Activated T-cell treated with anti-CD3 and anti-CD28 coated beads for 1 hour (primary cell): ENCODE measurements around the gene MFRP.

Experiments
- DNase-seq: peaks from one replicate; pipeline ENCODE4 v3.0.0-alpha.2; 2020; ENCODE audit warnings: low read depth

MFRP gene

DNA sequence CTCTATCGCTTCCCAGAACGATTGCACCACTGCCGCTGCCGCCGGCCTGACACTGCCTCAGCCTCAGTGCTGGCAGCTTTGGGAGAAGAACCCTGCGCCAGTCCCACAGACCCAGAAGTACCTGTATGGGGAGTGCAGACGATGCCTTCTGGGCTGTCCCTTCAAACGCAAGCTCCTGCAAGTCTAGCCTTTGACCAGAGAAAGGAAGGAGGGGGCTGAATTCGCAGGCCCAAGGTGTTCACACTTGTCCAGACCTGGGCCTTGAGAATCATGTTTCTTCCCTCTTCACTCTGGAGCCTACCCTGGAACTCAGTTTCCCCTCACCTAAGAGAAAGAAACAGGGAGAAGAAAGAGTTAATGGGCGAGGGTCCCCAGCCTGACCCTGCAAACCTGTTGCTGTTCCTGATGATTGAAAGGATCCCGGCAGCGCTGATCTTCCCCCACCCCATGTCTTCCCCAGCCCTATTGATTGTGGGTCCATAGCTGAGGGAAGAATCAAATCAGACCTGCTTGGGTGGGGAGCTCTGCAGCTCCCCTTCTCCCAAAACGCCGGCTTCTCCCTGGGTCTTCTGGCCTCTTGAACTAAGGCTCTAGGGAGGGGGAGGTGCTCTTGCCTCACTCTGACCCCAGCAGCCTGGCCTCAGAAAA lies 28.8 kb downstream of the MFRP start:
- no peak for DNase-seq

DNA sequence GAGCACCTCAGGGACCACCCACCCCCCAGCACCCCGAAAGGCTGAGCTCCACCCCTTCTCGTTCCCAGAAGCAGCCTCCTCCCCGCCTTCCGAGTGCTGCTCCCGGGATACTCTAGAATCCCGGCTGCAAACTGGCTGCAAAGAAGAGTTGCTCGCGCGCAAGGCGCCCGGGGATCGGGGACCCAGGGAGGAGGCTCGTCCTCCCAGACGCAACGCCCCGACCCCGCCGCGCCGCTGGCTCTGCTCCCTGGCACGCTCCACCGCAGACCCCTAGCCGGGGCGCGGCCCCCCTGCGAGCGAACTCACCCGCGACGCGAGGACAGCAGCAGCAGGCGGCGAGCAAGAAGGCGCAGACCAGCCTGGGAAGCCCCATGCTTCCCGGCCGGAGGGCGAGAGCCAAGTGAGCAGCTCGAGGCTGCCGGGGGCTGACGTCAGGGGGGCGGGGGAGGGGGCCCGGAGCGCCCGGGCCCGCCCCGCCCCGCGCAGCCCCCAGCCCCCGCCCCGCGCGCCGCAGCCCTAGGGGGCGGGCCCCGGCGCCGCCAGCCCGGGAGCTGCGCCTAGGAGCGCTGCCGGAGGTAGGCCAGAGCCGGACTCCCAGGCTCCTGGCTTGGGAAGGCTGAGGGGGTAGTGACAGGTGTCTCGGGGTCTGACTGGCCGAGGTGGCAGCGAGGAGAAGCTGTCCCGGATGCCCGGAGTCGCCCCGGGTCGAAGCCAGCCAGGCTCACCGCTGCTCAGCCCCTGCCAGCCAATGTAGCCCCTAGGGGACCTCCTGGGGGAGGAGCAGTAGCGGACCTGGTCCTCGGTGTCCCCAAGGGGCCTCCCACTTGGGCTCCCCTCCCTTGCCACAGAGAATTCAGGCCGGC lies 29.5 kb downstream of the MFRP start, which contains the start of gene MCAM:
Gene MCAM, minus strand, starts transcription at position 402 of the 863 bp plus-strand sequence. Its CDS starts 29 bp downstream, at position 373.
- no peak for DNase-seq

DNA sequence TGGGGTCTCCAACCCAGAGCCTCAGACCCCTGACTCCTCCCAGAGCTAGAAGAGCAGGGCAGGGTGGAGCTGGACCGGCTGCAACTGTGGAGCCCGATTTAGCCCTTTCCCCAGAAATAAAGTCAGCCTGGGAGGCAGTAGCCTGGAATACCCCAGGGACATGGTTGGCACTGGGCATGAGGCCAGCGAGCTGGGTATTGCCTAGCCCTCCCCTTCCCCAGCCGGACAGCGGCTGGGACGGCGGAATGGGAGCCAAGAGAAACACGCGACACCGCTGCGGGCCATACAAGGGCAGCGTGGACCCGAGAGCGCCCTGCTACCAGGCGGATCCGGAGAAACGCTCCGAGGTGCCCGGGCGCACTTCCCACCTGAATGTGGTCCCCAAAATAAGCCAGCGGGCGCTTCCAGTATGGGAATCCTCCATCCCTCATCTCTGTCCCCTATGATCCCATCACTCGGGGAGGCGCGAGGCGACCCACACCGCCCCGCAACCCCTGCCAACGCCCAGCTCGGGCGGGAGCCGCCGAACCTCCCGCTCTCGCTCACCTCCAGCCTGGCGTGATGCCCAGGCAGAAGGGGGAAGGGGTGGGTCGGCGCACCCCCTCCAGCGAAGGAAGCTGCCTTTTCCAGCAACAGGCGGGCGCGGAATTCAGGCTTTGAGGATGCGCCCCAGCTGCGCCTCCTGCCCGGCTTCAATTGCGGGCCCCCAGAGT lies 30.3 kb downstream of the MFRP start:
- no peak for DNase-seq

DNA sequence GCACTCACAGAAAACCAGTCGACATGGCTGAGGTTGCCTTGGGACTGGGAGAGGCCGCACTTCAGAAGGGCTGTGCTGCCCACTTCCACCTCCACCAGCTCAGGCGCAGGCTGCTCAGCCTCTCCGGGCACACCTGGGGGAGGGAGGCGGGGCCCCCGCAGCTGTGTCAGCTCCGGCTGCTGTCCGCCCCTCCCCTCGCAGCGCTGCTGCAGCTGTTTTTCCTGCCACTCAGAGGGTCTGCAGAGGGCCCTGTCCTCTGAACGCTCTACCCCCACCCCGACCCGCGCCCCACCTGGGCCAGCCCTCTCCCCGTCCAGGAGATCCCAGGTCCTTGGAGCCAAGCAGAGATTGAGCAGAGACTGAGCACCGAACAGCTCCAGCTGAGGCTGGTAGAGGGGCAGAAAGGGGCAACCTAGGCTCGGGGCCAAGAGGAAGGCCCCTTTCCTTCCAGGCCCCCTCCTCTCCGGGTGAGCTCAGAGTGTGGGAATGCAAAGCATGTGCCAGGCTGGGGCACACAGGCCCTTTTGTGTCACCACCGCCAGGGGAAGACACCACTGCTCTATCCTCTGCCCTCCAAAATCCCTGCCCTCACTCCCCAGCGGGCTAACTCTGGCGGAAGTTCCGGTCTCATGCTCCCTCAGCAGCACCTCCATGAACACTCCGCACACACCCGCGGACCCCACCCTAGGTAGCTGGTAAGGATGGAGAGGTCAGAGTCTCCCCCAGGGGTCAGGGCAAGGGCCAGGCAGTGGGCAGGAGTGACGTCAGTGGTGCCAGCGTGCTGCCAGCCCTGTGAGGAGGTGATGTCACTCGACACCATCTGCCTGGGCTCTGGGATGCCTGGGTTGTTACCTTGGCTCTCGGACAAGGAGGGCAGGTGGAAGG lies 31.1 kb downstream of the MFRP start:
- peak; percentile 38 for DNase-seq

DNA sequence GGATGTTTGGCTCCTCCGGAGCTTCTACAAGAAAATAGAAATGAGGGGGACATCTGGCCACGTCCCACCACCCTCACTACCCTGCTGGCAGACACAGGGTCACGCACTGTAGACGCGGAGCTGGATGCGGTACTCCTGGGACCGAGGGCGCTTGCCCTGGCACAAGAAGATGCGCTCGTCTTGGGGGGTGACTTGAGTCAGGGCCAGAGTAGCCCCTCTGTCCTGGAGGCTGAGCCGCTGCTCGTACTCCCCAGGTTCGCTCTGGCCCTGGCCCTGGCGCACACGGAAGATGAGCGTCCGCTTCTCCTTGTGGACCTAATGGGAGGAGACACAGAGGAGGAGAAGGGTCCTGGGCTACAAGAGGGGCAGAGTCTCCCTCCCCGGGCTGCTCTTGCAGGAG lies 31.8 kb downstream of the MFRP start:
- DNase-seq = no peak

DNA sequence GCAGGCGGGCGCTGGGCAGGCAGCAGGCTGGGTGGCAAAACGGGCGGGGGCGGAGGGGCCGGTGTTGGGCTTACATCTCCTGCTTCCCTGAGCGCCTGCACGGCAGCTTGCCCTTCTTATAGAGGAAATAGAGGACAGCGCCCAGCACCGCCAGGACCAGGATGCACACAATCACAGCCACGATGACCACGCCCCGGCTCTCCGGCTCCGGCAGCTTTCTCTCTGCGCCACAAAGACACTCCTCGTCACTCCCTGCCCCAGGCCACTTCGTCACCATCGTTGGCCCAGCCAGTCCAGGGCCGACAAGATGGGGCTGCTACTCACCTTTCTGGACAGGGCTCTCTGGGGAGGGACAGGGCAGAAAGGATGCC lies 35.8 kb downstream of the MFRP start:
- no peak for DNase-seq

DNA sequence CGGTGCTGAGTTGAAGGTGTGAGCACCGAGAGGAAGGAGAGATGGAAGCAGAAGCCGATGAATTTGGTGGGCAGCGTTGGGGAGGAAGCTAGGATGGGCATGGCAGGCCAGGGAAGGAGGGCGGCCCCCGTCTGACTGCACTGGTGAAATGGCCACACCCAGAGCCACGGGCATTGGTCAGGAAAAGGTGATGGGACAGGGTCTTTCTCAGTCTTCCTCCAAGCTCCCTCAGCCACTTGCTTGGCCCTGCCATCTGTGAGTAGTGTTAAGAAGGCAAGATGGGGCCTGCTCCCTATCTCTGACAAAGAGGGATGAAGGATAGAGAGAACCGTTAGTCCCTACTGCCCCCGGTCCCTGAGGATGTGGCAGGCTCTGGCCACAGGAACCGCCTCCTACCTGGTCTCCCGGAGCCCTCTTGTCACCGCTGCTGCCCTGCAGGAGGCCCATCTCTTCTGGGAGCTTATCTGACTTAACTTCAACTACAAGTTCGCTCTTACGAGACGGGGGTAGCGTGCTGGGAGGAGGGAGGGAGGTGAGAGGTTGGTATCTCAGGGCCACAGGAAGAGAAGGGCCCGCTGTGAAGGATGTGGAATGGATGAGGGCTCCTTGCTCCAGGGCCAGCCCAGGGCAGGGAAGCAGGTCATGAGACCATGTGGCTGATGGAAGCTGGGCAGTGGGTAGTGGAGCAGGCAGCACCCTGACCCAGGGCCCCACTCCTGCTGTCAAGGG lies 36.4 kb downstream of the MFRP start:
- no peak for DNase-seq

DNA sequence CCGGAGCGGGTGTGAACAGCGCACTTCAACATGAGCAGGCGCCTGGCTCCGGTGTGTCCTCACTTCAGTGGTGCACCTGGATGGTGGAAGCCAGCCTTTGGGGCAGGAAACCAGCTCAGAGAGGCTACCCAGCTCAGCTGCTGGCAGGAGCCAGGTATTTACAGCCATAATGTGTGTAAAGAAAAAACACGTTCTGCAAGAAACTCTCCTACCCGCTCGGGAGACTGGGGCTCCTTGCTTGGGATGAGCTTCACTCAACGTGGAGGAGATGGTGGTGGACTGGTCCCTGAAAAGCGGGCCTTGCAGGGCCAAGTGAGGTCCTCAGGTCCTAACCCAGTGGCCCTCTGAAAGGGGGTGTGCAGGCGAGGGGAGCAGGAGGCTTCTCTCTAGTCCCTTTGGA lies 37.1 kb downstream of the MFRP start:
- no peak for DNase-seq

DNA sequence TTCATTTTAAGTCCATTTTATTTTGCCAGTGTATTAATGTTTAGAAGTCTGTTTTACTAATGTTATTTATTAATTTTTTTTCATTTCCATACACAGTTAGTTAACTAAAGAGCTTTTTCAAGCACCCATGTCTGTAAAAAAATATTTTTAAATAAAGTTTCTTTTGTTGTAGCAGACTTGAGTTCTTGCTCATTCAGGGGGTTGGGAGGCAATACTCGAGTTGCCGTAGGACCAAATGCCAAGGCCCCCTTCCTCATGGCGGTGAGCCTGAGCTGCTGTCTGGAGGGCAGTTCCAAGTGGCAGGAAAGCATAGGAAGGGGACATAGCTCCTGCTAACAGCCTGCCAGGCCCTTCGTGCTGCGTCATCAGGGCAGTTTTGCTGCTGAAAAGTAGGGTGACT lies 38.5 kb downstream of the MFRP start:
- DNase-seq = no peak

DNA sequence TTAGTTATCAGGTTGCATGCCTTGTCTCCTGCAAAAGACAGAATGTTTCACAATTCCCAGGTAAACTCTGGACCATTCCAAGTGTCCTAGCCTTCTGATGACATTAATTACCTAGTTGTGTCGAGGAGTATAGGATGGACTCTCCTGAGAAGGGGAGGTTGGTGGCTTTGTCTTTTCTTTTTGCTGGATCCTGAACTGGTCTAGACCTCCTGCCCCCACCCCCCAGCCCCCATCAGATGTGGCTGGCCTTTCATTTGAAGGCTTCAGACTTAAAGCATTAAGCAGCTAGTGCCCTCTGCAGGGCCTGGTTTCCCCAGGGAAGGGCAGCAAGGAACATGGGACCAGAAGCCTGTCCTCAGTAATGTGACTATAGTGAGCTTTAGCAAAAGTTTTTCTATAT lies 39.3 kb downstream of the MFRP start:
- DNase-seq = no peak

DNA sequence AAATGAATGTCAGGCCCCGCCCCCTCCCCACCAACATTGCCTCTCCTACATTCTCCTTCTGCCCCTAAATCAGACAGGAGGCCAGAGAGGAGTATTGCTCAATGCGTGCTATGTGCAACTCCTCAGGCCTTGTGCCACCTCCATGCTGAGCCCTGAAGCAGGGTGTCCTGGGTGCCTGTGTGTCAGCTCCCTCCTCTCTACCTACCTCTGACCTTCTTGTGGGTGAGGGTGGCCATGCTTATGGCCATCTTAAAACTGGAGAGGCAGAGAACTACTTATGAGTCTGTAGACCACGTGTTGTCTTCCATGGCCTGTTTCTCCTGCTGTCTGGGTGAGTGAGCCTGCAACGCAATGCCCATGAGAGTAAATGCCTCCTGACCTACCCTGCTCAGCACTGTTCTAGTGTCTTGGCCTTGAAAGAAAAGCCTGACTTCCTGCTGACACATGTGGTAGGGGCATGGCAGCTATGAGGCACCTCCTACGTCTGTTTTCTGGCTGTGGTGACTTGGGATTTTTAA lies 40.1 kb downstream of the MFRP start:
- DNase-seq = no peak

DNA sequence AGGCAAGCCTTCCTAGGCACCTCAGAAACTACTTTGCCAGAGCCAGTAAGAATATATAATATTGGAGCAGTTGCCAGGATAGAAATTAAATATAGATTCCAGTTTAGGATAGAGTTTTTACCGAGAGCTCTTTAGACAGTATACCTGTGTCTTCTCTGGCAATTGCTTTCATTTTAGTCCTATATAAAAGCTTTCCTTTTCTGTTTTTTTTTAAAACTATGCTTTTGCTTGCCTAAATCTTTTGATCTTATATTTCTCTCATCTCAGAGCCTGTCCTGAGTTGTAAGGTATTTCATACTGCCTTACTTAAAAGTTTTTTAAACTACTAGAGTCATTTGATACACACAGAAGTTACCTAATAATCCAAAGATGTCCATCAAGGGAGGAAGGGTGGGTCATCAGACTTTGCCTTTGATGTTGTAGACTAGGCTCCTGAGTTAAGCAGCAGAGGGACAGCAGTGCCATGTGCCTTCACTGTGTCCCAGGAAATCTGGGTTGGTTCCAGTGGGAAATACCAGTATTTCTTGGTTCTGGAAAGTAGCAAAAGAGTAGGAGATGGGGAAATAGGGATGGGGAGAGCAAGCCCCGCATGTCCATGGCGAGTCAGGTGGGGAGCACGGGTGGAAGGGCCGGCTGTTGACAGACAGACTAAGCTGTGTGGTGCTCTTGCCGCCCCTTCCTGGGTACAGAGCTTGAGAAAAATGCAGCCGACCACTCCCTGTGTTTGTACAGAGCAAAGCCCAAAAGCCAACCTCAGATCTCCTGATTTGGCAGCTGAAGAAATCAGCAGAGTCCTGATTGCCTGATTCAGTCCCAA lies 40.7 kb downstream of the MFRP start:
- DNase-seq = no peak

DNA sequence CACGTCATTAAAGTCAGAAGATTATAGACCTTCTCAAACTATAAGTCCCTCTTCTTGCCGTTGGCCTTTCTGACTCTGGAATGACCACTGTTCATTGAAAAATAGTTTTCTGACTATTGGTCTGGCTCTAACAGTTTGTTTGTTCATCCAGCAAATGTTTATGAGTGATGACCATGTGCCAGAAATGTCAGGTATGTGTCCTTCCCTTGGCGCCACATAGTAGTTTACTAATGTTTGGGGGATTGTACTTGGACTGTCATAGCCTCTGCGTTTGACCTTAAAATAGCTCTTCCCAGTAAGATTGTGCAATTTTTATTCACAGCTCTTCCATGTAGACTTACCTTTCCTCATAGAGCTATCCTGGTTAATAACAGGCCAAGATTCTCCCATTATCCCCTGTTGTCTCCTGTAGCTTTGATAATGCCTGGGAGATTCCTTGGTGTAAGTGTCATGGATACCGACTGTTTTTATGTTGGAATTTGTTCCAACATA lies 43.2 kb downstream of the MFRP start:
- DNase-seq = no peak

DNA sequence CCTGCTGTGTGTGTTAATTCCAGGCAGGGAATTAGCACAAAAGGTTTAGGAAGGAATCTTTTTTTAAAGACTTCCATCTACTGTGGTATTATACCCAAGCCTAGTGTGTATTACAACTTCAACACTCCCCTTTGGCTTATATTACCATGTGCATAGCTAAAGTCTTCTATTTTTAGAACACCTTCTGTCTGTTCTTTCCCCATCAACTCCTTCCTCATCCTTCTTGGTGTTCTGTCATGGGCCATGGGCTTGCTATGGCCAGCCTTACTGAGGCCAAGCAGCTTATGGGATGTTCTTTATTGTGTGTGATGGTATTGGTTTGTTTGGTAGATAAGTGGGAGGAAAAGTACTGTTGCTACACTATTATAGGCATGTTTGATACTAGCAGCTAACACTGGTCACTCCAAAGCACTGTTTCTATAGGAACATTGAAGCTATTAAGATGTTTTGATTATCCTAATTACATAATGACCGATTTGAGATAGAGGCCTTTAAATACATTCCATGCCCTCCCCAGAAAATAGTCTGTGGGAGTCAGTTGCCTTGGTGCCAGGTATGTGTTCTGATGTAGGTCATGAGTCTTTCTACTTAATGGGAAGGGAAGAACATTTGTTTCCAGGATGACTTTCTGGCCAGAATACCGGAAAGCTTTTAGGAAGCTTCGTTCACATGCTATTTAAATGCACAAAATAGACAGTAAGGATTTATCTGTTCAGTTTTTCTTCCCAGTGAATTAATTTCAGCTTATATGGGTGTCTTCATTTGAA lies 46.1 kb downstream of the MFRP start:
- DNase-seq = no peak

DNA sequence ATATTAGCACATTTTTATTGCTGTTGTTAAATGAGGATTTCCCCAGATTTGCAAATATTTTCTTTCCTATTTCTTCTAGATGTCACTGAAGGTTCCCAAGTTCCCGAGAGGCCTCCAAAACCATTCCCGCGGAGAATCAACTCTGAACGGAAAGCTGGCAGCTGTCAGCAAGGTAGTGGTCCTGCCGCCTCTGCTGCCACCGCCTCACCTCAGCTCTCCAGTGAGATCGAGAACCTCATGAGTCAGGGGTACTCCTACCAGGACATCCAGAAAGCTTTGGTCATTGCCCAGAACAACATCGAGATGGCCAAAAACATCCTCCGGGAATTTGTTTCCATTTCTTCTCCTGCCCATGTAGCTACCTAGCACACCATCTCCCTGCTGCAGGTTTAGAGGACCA lies 47.1 kb downstream of the MFRP start:
- no peak for DNase-seq

DNA sequence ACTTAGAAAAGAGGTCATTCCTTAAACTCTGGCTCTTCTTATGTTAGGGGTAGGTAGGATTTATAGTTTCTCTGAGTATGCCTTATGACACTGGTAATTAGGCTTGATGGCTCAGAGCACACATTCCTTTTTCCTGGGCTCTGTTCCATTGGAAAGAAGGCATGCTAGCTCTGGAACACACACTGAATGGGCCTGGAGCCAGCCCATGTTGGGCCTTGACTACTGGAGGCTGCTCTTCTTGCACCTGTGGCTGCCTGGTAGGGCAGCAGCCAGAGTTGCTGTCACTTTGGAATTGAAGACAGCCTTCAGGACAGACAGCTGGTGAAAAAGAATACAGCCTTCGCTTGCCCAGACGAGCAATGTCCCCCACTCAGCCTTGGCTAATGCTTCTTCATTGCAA lies 47.8 kb downstream of the MFRP start:
- no peak for DNase-seq

DNA sequence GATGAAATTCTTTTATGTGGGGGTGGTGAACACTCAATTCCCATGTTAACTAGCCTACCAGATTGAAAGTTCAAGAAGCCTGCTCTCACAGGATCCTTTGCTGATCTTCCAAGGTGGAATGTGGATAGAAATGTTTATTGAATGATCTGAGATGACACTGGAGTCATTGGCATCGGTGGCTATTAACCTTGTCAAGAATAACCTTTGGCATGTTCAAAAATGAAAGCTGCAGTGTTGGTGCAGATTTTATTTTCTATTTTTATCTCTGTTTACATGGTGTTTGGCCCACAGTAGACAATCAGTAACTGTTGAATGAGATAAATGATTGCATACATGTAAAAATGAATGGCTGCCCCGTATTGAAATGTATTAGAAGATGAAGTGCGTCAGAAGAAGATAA lies 48.6 kb downstream of the MFRP start:
- no peak for DNase-seq

DNA sequence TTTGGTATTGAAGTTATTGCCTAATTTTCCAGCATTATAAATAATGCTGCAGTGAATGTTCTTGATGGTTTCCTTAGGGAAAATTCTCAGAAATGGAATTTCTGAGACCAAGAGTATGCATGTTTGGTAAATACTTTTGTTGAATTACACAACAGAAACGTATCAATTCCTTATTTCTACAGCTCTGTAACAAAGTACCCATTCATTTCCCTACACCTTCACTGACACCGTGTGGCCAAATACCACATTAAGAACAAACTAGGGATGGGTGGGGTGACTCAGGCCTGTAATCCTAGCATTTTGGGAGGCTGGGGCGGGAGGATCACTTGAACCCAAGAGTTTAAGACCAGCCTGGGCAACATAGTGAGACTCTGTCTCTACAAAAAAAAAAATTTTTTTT lies 51.3 kb downstream of the MFRP start:
- DNase-seq = no peak

DNA sequence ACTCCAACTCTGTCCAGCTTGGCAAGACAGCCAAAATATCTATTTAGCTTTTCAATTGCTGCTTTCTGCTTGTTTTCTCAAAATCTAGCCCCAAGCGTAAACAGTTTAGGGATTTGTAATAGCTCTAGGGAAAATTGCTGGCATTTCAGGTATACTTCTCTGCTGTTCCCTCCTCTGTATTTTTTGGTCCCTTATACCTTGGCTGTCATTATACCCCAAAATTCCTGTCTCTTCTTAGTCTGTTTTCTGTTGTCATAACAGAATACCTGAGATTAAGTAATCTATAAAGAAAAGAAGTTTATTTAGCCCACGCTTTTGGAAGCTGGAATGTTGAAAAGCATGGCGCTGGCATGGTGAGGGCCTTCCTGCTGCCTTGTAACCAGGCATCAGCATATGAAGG lies 53.0 kb downstream of the MFRP start:
- no peak for DNase-seq
